Activated CD8-positive, alpha-beta T cell treated with anti-CD3 and anti-CD28 coated beads, Interleukin-2, amount 10 ng/mL, durations not matched to agents 7 days and 5 days (primary cell): Measurements from ENCODE around the gene TMEM151A. TPM values are rescaled to one million over a fixed set of nuclear protein-coding genes. Genes with fewer than 3 reads are reported as not detected.
"Not testable (repeated sequence)": the region's sequence is repeated elsewhere in the genome, so short reads cannot be mapped to it uniquely, and the experiment has no call there.

Experiments used
- ATAC-seq: fragments of 150-1000 bp; cut with Tn5 transposase; one replicate; pipeline ENCODE4 v1.10.0; 2021; ENCODE audit warnings: moderate library complexity
- CTCF ChIA-PET: fragments of 350-600 bp; sonication (Branson Sonifier 250); formaldehyde crosslinking; loops from one replicate; lab custom pipeline; 2021; ENCODE audit warnings: antibody characterized with exemption; lab: Charles Lee
- POLR2A ChIA-PET: fragments of 350-600 bp; sonication (Branson Sonifier 250); formaldehyde crosslinking; loops from one replicate; lab custom pipeline; 2021; ENCODE audit warnings: antibody characterized with exemption; lab: Charles Lee
- DNase-seq: peaks from one replicate; pipeline ENCODE4 v3.0.0-alpha.2; 2020
- H3K27ac Mint-ChIP-seq: one replicate; pipeline ENCODE4 v1.8.0; 2021; ENCODE audit warnings: mild to moderate bottlenecking, mixed read lengths
- H3K27me3 Mint-ChIP-seq: one replicate; pipeline ENCODE4 v1.8.0; 2021; ENCODE audit warnings: low read depth, mixed read lengths
- H3K36me3 Mint-ChIP-seq: one replicate; pipeline ENCODE4 v1.8.0; 2021; ENCODE audit warnings: low read depth, mixed read lengths
- H3K4me1 Mint-ChIP-seq: one replicate; pipeline ENCODE4 v1.8.0; 2021; ENCODE audit warnings: low read depth, mixed read lengths
- H3K4me3 Mint-ChIP-seq: one replicate; pipeline ENCODE4 v1.8.0; 2021; ENCODE audit warnings: mild to moderate bottlenecking, mixed read lengths
- H3K9me3 Mint-ChIP-seq: one replicate; pipeline ENCODE4 v1.8.0; 2022; ENCODE audit warnings: mixed read lengths; ENCODE audit not compliant: insufficient read depth
- total RNA-seq, 2 experiments: library from RNA; stranded (reverse); gene quantifications; one replicate each; pipeline ENCODE4 v1.2.3, GENCODE V29; 2021

TMEM151A gene
- total RNA-seq, 2 experiments from 2014 or later: not detected

- ATAC-seq: no peak
- no peak for DNase-seq
- H3K27ac Mint-ChIP-seq: no peak overlapping the region
- H3K4me3 Mint-ChIP-seq: peak overlapping the region; percentile 19
- ChIA-PET CTCF (no interaction called here), POLR2A (no interaction called here)
- no peaks in the 10 kb centered on the region for H3K9me3 Mint-ChIP-seq
- H3K36me3 Mint-ChIP-seq: peaks cover 2% of the 10 kb centered on the region
- peaks cover 29% of the 10 kb centered on the region for H3K4me1 Mint-ChIP-seq
- peaks cover 26% of the 10 kb centered on the region for H3K27me3 Mint-ChIP-seq
Observed at GRCh38 chr11:66292543-66293332, 1.0 kb downstream of the TMEM151A start.

GRCh38 chr11:66293352-66293751 is 1.7 kb downstream of the TMEM151A start:
- Mint-ChIP-seq H3K4me1 (peaks cover 23% of the 10 kb centered on the region), H3K9me3 (no peaks in the 10 kb centered on the region), H3K4me3 (no peak overlapping the region), H3K36me3 (peaks cover 2% of the 10 kb centered on the region), H3K27ac (no peak overlapping the region), H3K27me3 (peaks cover 26% of the 10 kb centered on the region)
- ChIA-PET CTCF (no interaction called here), POLR2A (no interaction called here)
- DNase-seq (no peak), ATAC-seq (no peak)

- DNase-seq: no peak
- H3K27ac Mint-ChIP-seq: no peak overlapping the region
- H3K4me1 Mint-ChIP-seq: peaks cover 21% of the 10 kb centered on the region
- POLR2A ChIA-PET: no interaction called here
- H3K4me3 Mint-ChIP-seq: no peak overlapping the region
- ATAC-seq: no peak
- CTCF ChIA-PET: no interaction called here
- H3K9me3 Mint-ChIP-seq: no peaks in the 10 kb centered on the region
- H3K27me3 Mint-ChIP-seq: peaks cover 26% of the 10 kb centered on the region
- peaks cover 2% of the 10 kb centered on the region for H3K36me3 Mint-ChIP-seq
Observed at GRCh38 chr11:66293777-66294625, 2.3 kb downstream of the TMEM151A start.

GRCh38 chr11:66294626-66295620 is 3.2 kb downstream of the TMEM151A start:
- no peaks in the 10 kb centered on the region for H3K9me3 Mint-ChIP-seq
- DNase-seq: no peak
- H3K4me1 Mint-ChIP-seq: peaks cover 13% of the 10 kb centered on the region
- peaks cover 26% of the 10 kb centered on the region for H3K27me3 Mint-ChIP-seq
- no peak for ATAC-seq
- ChIA-PET POLR2A (no interaction called here), CTCF (interaction anchor here (1.8 to 8.7 kb wide), 2 partner anchors 16 to 94 kb away, joined by 4 to 59 read pairs; no protein-coding TSS in a partner anchor)
- no peak overlapping the region for H3K27ac Mint-ChIP-seq
- H3K36me3 Mint-ChIP-seq: peaks cover 2% of the 10 kb centered on the region
- no peak overlapping the region for H3K4me3 Mint-ChIP-seq

GRCh38 chr11:66297610-66298009 is 5.9 kb downstream of the TMEM151A start:
- H3K4me1 Mint-ChIP-seq: peaks cover under 1% of the 10 kb centered on the region
- ChIA-PET CTCF (interaction anchor here (1.6 to 8.7 kb wide), 2 partner anchors 13 to 91 kb away, joined by 4 to 59 read pairs; no protein-coding TSS in a partner anchor), POLR2A (no interaction called here)
- peaks cover under 1% of the 10 kb centered on the region for H3K36me3 Mint-ChIP-seq
- H3K27me3 Mint-ChIP-seq: peaks cover 10% of the 10 kb centered on the region
- no peaks in the 10 kb centered on the region for H3K9me3 Mint-ChIP-seq
- H3K4me3 Mint-ChIP-seq: no peak overlapping the region
- ATAC-seq: no peak
- DNase-seq: no peak
- no peak overlapping the region for H3K27ac Mint-ChIP-seq

GRCh38 chr11:66299186-66299585 is 7.5 kb downstream of the TMEM151A start:
- Mint-ChIP-seq H3K4me1 (no peaks in the 10 kb centered on the region), H3K9me3 (no peaks in the 10 kb centered on the region), H3K36me3 (no peaks in the 10 kb centered on the region), H3K4me3 (no peak overlapping the region), H3K27ac (no peak overlapping the region), H3K27me3 (no peaks in the 10 kb centered on the region)
- CTCF ChIA-PET: interaction anchor here (8.7 kb wide), 1 partner anchor 12 kb away, joined by 59 read pairs; no protein-coding TSS in a partner anchor
- POLR2A ChIA-PET: no interaction called here
- ATAC-seq (no peak), DNase-seq (no peak)

- ChIA-PET POLR2A (no interaction called here), CTCF (interaction anchor here (2.9 to 8.7 kb wide), 2 partner anchors 8 to 86 kb away, joined by 7 to 59 read pairs; no protein-coding TSS in a partner anchor)
- Mint-ChIP-seq H3K4me3 (no peak overlapping the region), H3K27me3 (no peaks in the 10 kb centered on the region), H3K27ac (no peak overlapping the region), H3K4me1 (no peaks in the 10 kb centered on the region), H3K36me3 (no peaks in the 10 kb centered on the region), H3K9me3 (no peaks in the 10 kb centered on the region)
- DNase-seq (no peak), ATAC-seq (no peak)
Observed at GRCh38 chr11:66302656-66303055, 11.0 kb downstream of the TMEM151A start.

- H3K4me3 Mint-ChIP-seq: no peak overlapping the region
- ATAC-seq (no peak), DNase-seq (no peak)
- H3K4me1 Mint-ChIP-seq: peaks cover 13% of the 10 kb centered on the region
- ChIA-PET POLR2A (interaction anchor here (0.7 kb wide), 1 partner anchor 1565 kb away, joined by 4 read pairs; no protein-coding TSS in a partner anchor), CTCF (interaction anchor here (1.1 to 6.3 kb wide), 10 partner anchors 11 to 368 kb away, joined by 3 to 194 read pairs (median 22); partner anchors contain the start of genes B4GAT1, BRMS1, RBM4B and RIN1)
- peaks cover 9% of the 10 kb centered on the region for H3K36me3 Mint-ChIP-seq
- no peaks in the 10 kb centered on the region for H3K27me3 Mint-ChIP-seq
- no peak overlapping the region for H3K27ac Mint-ChIP-seq
- H3K9me3 Mint-ChIP-seq: no peaks in the 10 kb centered on the region
Observed at GRCh38 chr11:66309475-66309874, 17.8 kb downstream of the TMEM151A start.

GRCh38 chr11:66310324-66310723 is 18.6 kb downstream of the TMEM151A start:
- H3K27me3 Mint-ChIP-seq: no peaks in the 10 kb centered on the region
- ChIA-PET CTCF (interaction anchor here (1.1 to 6.3 kb wide), 9 partner anchors 11 to 367 kb away, joined by 4 to 194 read pairs (median 37); partner anchors contain the start of genes B4GAT1, BRMS1, RBM4B and RIN1), POLR2A (no interaction called here)
- DNase-seq (no peak), ATAC-seq (no peak)
- H3K9me3 Mint-ChIP-seq: no peaks in the 10 kb centered on the region
- peaks cover 20% of the 10 kb centered on the region for H3K4me1 Mint-ChIP-seq
- peaks cover 16% of the 10 kb centered on the region for H3K36me3 Mint-ChIP-seq
- H3K27ac Mint-ChIP-seq: no peak overlapping the region
- no peak overlapping the region for H3K4me3 Mint-ChIP-seq

- not testable (repeated sequence) for DNase-seq, ATAC-seq, H3K9me3 Mint-ChIP-seq, H3K4me3 Mint-ChIP-seq, H3K27me3 Mint-ChIP-seq, H3K27ac Mint-ChIP-seq
- Mint-ChIP-seq H3K4me1 (peaks cover 25% of the 10 kb centered on the region), H3K36me3 (peaks cover 22% of the 10 kb centered on the region)
- POLR2A ChIA-PET: interaction anchor here (0.6 to 3.7 kb wide), 11 partner anchors 10 to 40 kb away, joined by 3 to 45 read pairs (median 6); partner anchors contain the start of genes B4GAT1, BRMS1, RIN1 and YIF1A
- CTCF ChIA-PET: interaction anchor here (0.6 to 6.3 kb wide), 33 partner anchors 11 to 367 kb away, joined by 3 to 194 read pairs (median 5); partner anchors contain the start of genes B4GAT1, BRMS1, DPP3 and MRPL11
Observed at GRCh38 chr11:66310803-66311440, 19.2 kb downstream of the TMEM151A start.
